Measurements from ENCODE around the gene RBMS3. TPM values are rescaled to one million over a fixed set of nuclear protein-coding genes. Genes with fewer than 3 reads are reported as not detected.
"Not testable (repeated sequence)": the region's sequence is repeated elsewhere in the genome, so short reads cannot be mapped to it uniquely, and the experiment has no call there.

The RBMS3 gene
- total RNA-seq, 2 donors from 2014 or later = 7.1 to 11.5 TPM

- intact Hi-C loops (cut with DNase I, micrococcal nuclease) = no loop called here
- DNase-seq = no peak
- no peak for ATAC-seq
Observed at GRCh38 chr3:29758434-29759322, 477.8 kb downstream of the RBMS3 start.

- intact Hi-C loops (cut with DNase I, micrococcal nuclease) = loop anchor here in 1 of 2 donors (10.0 kb wide), 1 partner anchor 485 kb away; no protein-coding TSS in a partner anchor
- no peak for DNase-seq
- no peak for ATAC-seq
Observed at GRCh38 chr3:29759411-29760225, 478.7 kb downstream of the RBMS3 start.

GRCh38 chr3:29760226-29760685 is 479.4 kb downstream of the RBMS3 start:
- intact Hi-C loops (cut with DNase I, micrococcal nuclease) = loop anchor here in 1 of 2 donors (10.0 kb wide), 1 partner anchor 485 kb away; no protein-coding TSS in a partner anchor
- ATAC-seq = no peak
- DNase-seq = no peak

GRCh38 chr3:29761517-29761916 is 480.6 kb downstream of the RBMS3 start:
- DNase-seq = no peak
- no peak for ATAC-seq
- intact Hi-C loops (cut with DNase I, micrococcal nuclease) = loop anchor here in 1 of 2 donors (10.0 kb wide), 1 partner anchor 487 kb away; no protein-coding TSS in a partner anchor

GRCh38 chr3:29763115-29763514 is 482.2 kb downstream of the RBMS3 start:
- ATAC-seq = no peak
- intact Hi-C loops (cut with DNase I, micrococcal nuclease) = loop anchor here in 1 of 2 donors (10.0 kb wide), 1 partner anchor 488 kb away; no protein-coding TSS in a partner anchor

GRCh38 chr3:29764041-29764440 is 483.2 kb downstream of the RBMS3 start:
- DNase-seq (no peak), ATAC-seq (no peak)

More at GRCh38 chr3:29763115-29763514, 482.2 kb downstream of the RBMS3 start:
- DNase-seq = no peak

GRCh38 chr3:29764603-29765254 is 483.9 kb downstream of the RBMS3 start:
- DNase-seq (no peak), ATAC-seq (no peak)
- intact Hi-C loops (cut with DNase I, micrococcal nuclease) = loop anchor here in 1 of 2 donors (10.0 kb wide), 1 partner anchor 490 kb away; no protein-coding TSS in a partner anchor

More at GRCh38 chr3:29764041-29764440, 483.2 kb downstream of the RBMS3 start:
- intact Hi-C loops (cut with DNase I, micrococcal nuclease) = loop anchor here in 1 of 2 donors (10.0 kb wide), 1 partner anchor 489 kb away; no protein-coding TSS in a partner anchor

- ATAC-seq = no peak
- intact Hi-C loops (cut with DNase I, micrococcal nuclease) = no loop called here
- DNase-seq = no peak
Observed at GRCh38 chr3:29771602-29772001, 490.7 kb downstream of the RBMS3 start.

GRCh38 chr3:29772436-29772835 is 491.6 kb downstream of the RBMS3 start:
- intact Hi-C loops (cut with DNase I, micrococcal nuclease) = no loop called here
- DNase-seq (no peak), ATAC-seq (no peak)

GRCh38 chr3:29773481-29773880 is 492.6 kb downstream of the RBMS3 start:
- intact Hi-C loops (cut with DNase I, micrococcal nuclease) = no loop called here
- DNase-seq (no peak), ATAC-seq (no peak)

- DNase-seq (no peak), ATAC-seq (no peak)
- intact Hi-C loops (cut with DNase I, micrococcal nuclease) = no loop called here
Observed at GRCh38 chr3:29775340-29775739, 494.5 kb downstream of the RBMS3 start.

- intact Hi-C loops (cut with DNase I, micrococcal nuclease) = no loop called here
- ATAC-seq = no peak
- no peak for DNase-seq
Observed at GRCh38 chr3:29777869-29778268, 497.0 kb downstream of the RBMS3 start.

GRCh38 chr3:29789686-29790085 is 508.8 kb downstream of the RBMS3 start:
- DNase-seq (no peak), ATAC-seq (no peak)
- intact Hi-C loops (cut with DNase I, micrococcal nuclease) = no loop called here

GRCh38 chr3:29796808-29797207 is 515.9 kb downstream of the RBMS3 start:
- ATAC-seq (no peak), DNase-seq (no peak)
- intact Hi-C loops (cut with DNase I, micrococcal nuclease) = no loop called here

- DNase-seq = no peak
- intact Hi-C loops (cut with DNase I, micrococcal nuclease) = no loop called here
- no peak for ATAC-seq
Observed at GRCh38 chr3:29802057-29802456, 521.2 kb downstream of the RBMS3 start.

- DNase-seq = no peak
- no peak for ATAC-seq
- intact Hi-C loops (cut with DNase I, micrococcal nuclease) = no loop called here
Observed at GRCh38 chr3:29804044-29804443, 523.2 kb downstream of the RBMS3 start.

GRCh38 chr3:29805757-29806156 is 524.9 kb downstream of the RBMS3 start:
- intact Hi-C loops (cut with DNase I, micrococcal nuclease) = no loop called here
- DNase-seq = no peak
- ATAC-seq = no peak

GRCh38 chr3:29808324-29808723 is 527.5 kb downstream of the RBMS3 start:
- ATAC-seq; intact Hi-C loops (cut with DNase I, micrococcal nuclease); DNase-seq: not testable (repeated sequence)

GRCh38 chr3:29822071-29822470 is 541.2 kb downstream of the RBMS3 start:
- intact Hi-C loops (cut with DNase I, micrococcal nuclease) = no loop called here
- DNase-seq (no peak), ATAC-seq (no peak)
